Retinal pigment epithelial cell (primary cell): ENCODE results near the gene SLAMF9.

ENCODE experiments used
- DNase-seq: peaks from one replicate; pipeline ENCODE4 v3.0.0-alpha.2; 2010; ENCODE audit warnings: low read depth
- H3K4me3 ChIP-seq: 2 replicates; pipeline ENCODE4 v1.5.1; 2011; ENCODE audit warnings: mild to moderate bottlenecking, low read length, control low read depth, moderate library complexity
- CTCF ChIP-seq: conservative IDR thresholded peaks from 2 replicates; pipeline ENCODE4 v1.5.1; 2011; ENCODE audit warnings: low read depth, low read length, control low read depth, inconsistent platforms

The SLAMF9 gene

GRCh38 chr1:159924791-159925718 is 29.0 kb downstream of the SLAMF9 start, which contains the start of gene TAGLN2:
Gene TAGLN2 (minus strand): TSS chr1:159925507. CDS start chr1:159920509, 4,998 bp downstream.
- DNase-seq, result no peak
- H3K4me3 ChIP-seq, result peak within 1 kb of the TSS; percentile 97
- no peak for TF ChIP-seq CTCF

- H3K4me3 ChIP-seq, result peak overlapping the region; percentile 97
- DNase-seq, result no peak
- TF ChIP-seq CTCF, result no peak
These were observed 29.8 kb downstream of the SLAMF9 start for GRCh38 chr1:159924025-159924790.

- peak overlapping the region; percentile 97 for H3K4me3 ChIP-seq
- no peak for TF ChIP-seq CTCF
- DNase-seq, result no peak
These were observed 30.6 kb downstream of the SLAMF9 start for GRCh38 chr1:159923203-159924024.

- no peak for TF ChIP-seq CTCF
- peak overlapping the region; percentile 97 for H3K4me3 ChIP-seq
- DNase-seq, result no peak
These were observed 31.4 kb downstream of the SLAMF9 start for GRCh38 chr1:159922511-159923202.

GRCh38 chr1:159921700-159922504 is 32.1 kb downstream of the SLAMF9 start:
- H3K4me3 ChIP-seq, result peak overlapping the region; percentile 97
- DNase-seq, result no peak
- no peak for TF ChIP-seq CTCF
